Vagina (tissue), 2 donors: ENCODE data around the gene FBXO44. TPM values are rescaled to one million over a fixed set of nuclear protein-coding genes. Genes with fewer than 3 reads are reported as not detected.

ENCODE experiments used
- DNase-seq, 2 donors: peaks; one replicate each; pipeline ENCODE4 v3.0.0-alpha.2; 2017; ENCODE audit errors: extremely low spot score in 2 of 2
- H3K27ac ChIP-seq: fragments of 200-600 bp; sonication (generic); one replicate; pipeline ENCODE4 v1.5.1; 2019
- H3K27me3 ChIP-seq: fragments of 200-600 bp; sonication (generic); one replicate; pipeline ENCODE4 v1.5.1; 2019
- H3K36me3 ChIP-seq, 2 donors: fragments of 200-600 bp; sonication (generic); one replicate each; pipeline ENCODE4 v1.5.1; 2017 to 2019
- H3K4me1 ChIP-seq: fragments of 200-600 bp; sonication (generic); one replicate; pipeline ENCODE4 v1.5.1; 2019
- H3K4me3 ChIP-seq, 2 donors: fragments of 200-600 bp; sonication (generic); 1 replicate in 1 of 2; 2 replicates in 1 of 2; pipeline ENCODE4 v1.5.1; 2016 to 2019
- H3K9me3 ChIP-seq: fragments of 200-600 bp; sonication (generic); one replicate; pipeline ENCODE4 v1.5.1; 2019
- POLR2A ChIP-seq, 2 donors: fragments of 450-650 bp; IDR thresholded peaks; one replicate each; pipeline ENCODE4 v1.6.1; 2017; ENCODE audit warnings: antibody characterized with exemption in 2 of 2, mild to moderate bottlenecking in 2 of 2, moderate library complexity in 2 of 2
- POLR2AphosphoS5 ChIP-seq, 2 donors: sonication (generic); formaldehyde crosslinking; IDR thresholded peaks; one replicate each; pipeline ENCODE4 v1.9.0; 2017; ENCODE audit warnings: antibody characterized with exemption in 2 of 2, mild to moderate bottlenecking in 2 of 2, low read depth in 1 of 2; ENCODE audit not compliant: insufficient read depth in 1 of 2
- intact Hi-C: fragments of 100-400 bp; cut with DNase I; formaldehyde crosslinking; loops from one replicate; pipeline ENCODE4 v1.15.1; 2023
- total RNA-seq: library from RNA; depleted of rRNA; stranded (reverse); fragments of >200 nt; gene quantifications from one replicate; pipeline ENCODE4 v1.2.3, GENCODE V29; 2016
- TF ChIP-seq, protein P1 (sequence below), 3 experiments: fragments of 450-650 bp in 2 of 3; fragments of 200-600 bp in 1 of 3; sonication (generic) in 1 of 3; IDR thresholded peaks; one replicate each; pipeline ENCODE4 v1.5.1; 2017 to 2019; ENCODE audit warnings: antibody characterized with exemption in 3 of 3, mild to moderate bottlenecking in 2 of 3, moderate library complexity in 2 of 3

The FBXO44 gene
- total RNA-seq, 1 donor from 2014 or later = 38.3 TPM

DNA sequence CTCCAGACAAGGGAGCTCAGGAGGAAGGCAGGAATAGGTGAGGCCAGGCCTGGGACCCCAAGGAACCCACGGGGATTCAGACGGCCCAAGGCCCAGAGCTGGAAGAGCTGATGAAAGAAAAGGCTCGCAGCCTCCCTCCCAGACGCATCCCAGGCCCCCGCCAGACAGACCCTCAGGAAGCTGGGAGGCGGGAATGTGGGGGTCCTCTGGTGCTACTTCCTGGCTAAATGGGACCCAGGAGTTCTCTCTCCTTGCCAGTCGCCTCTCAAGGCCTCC is 878 bp upstream of the FBXO44 start:
- peaks cover 9% of the 10 kb centered on the region for H3K27me3 ChIP-seq
- peak overlapping the region; percentile 82 for H3K27ac ChIP-seq
- peak overlapping the region; percentile 58 to 94 for H3K4me3 ChIP-seq
- TF ChIP-seq, protein P1, sequence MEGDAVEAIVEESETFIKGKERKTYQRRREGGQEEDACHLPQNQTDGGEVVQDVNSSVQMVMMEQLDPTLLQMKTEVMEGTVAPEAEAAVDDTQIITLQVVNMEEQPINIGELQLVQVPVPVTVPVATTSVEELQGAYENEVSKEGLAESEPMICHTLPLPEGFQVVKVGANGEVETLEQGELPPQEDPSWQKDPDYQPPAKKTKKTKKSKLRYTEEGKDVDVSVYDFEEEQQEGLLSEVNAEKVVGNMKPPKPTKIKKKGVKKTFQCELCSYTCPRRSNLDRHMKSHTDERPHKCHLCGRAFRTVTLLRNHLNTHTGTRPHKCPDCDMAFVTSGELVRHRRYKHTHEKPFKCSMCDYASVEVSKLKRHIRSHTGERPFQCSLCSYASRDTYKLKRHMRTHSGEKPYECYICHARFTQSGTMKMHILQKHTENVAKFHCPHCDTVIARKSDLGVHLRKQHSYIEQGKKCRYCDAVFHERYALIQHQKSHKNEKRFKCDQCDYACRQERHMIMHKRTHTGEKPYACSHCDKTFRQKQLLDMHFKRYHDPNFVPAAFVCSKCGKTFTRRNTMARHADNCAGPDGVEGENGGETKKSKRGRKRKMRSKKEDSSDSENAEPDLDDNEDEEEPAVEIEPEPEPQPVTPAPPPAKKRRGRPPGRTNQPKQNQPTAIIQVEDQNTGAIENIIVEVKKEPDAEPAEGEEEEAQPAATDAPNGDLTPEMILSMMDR (IDR thresholded peaks at IDR 0.05) = no peak
- TF ChIP-seq POLR2A (IDR thresholded peaks at IDR 0.05) (no peak), POLR2AphosphoS5 (IDR thresholded peaks at IDR 0.05; ENCODE audit: insufficient read depth in 1 of 2, low read depth in 1 of 2) (no peak)
- intact Hi-C loops = loop anchor here (1.0 to 5.0 kb wide), 2 partner anchors 69 to 149 kb away; no protein-coding TSS in a partner anchor
- no peak for DNase-seq
- no peaks in the 10 kb centered on the region for H3K36me3 ChIP-seq
- no peaks in the 10 kb centered on the region for H3K9me3 ChIP-seq
- peaks cover 43% of the 10 kb centered on the region for H3K4me1 ChIP-seq

DNA sequence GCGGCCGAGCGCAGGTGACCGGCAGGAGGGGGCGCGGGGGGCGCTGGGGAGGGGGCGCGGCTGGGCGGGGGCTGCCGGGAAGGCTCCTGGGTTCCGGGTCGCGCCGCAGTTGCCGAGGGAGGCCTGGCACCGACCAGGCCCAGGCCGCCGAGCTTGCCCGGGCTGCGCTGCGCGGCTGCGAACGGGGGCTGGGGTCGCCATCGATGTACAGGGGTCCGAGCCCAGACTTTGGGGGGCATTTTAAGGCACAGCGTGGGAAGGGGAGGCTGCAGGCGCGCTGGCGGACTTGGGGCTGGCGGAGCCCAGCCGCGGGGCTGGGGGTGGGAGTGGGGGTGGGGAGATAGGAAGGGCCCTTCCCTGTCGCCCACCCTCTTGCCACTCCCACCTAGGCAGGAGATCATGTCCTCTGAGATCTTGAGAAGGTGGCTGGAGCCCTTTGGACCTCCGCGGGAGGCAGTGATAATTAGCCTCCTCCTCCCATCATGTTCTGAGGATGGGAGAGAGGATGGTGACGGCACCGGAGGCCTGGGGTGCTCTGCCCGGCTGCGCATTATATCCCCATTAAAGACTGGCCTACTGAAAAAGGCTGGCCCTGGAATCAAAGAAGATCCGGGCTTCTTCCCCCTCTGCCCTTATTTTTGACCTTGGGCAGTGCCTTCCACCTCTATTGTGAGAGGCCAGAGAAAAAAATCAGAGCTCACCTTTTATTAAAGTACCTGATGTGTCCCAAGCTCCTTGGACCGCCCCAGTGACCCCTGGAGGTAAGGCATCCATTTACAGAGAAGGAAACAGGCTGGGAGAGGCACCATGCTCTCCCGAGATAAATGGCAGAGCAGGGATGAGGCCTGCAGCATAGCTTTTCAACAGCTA is 497 bp downstream of the FBXO44 start:
- H3K27ac ChIP-seq = peak overlapping the region; percentile 82
- intact Hi-C loops = loop anchor here (1.0 to 5.0 kb wide), 2 partner anchors 67 to 147 kb away; no protein-coding TSS in a partner anchor

DNA sequence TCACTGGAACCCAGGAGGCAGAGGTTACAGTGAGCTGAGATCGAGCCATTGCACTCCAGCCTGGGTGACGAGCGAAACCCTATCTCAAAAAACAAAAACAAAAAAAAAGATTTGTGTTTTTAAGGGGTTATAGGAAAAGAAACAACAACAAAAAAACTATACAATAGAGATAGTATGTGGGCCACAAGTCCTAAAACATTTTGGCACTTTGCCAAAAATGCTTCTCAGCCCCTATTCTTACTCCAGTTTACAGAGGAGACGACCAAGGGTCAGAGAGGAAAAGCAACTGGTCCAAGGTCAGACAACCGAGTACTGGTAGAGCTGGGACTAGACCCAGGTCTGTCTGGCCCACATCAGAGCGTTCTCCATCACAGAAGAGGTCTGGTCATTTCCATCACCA is 3.0 kb downstream of the FBXO44 start:
- TF ChIP-seq POLR2AphosphoS5 (IDR thresholded peaks at IDR 0.05; ENCODE audit: insufficient read depth in 1 of 2, low read depth in 1 of 2) (no peak), POLR2A (IDR thresholded peaks at IDR 0.05) (no peak)
- TF ChIP-seq, protein P1 (IDR thresholded peaks at IDR 0.05) = no peak
- Histone ChIP-seq H3K36me3 (peaks cover 0 to 13% of the 10 kb centered on the region in 2 donors), H3K27me3 (no peaks in the 10 kb centered on the region), H3K4me3 (no peak overlapping the region), H3K27ac (no peak overlapping the region), H3K9me3 (no peaks in the 10 kb centered on the region), H3K4me1 (peaks cover 21% of the 10 kb centered on the region)
- DNase-seq = no peak
- intact Hi-C loops = no loop called here

More for the DNA sequence above, 497 bp downstream of the FBXO44 start:
- H3K9me3 ChIP-seq = no peaks in the 10 kb centered on the region
- H3K27me3 ChIP-seq = peaks cover under 1% of the 10 kb centered on the region
- H3K4me3 ChIP-seq = peak overlapping the region; percentile 58 to 94
- DNase-seq = no peak
- H3K36me3 ChIP-seq = no peaks in the 10 kb centered on the region
- TF ChIP-seq POLR2A (IDR thresholded peaks at IDR 0.05) (no peak), POLR2AphosphoS5 (IDR thresholded peaks at IDR 0.05; ENCODE audit: insufficient read depth in 1 of 2, low read depth in 1 of 2) (no peak)
- TF ChIP-seq, protein P1 (IDR thresholded peaks at IDR 0.05) = no peak
- peaks cover 29% of the 10 kb centered on the region for H3K4me1 ChIP-seq

DNA sequence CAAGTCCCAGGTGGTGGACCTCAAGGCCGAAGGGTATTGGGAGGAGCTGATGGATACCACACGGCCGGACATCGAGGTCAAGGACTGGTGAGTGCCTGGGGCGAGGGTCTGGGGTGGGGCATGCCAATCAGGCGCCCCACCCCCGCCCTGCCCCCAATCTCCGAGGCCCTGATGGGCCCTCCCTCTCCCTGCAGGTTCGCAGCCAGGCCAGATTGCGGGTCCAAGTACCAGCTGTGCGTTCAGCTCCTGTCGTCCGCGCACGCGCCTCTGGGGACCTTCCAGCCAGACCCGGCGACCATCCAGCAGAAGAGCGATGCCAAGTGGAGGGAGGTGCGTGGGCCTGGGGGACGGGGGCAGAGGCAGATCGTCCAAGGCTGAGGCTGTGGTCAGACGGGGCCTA is 3.9 kb downstream of the FBXO44 start:
- Histone ChIP-seq H3K9me3 (no peaks in the 10 kb centered on the region), H3K27me3 (no peaks in the 10 kb centered on the region), H3K4me1 (peaks cover 20% of the 10 kb centered on the region), H3K36me3 (peaks cover 0 to 13% of the 10 kb centered on the region in 2 donors), H3K27ac (no peak overlapping the region), H3K4me3 (no peak overlapping the region)
- intact Hi-C loops = no loop called here
- no peak for DNase-seq
- no peak for TF ChIP-seq POLR2AphosphoS5 (IDR thresholded peaks at IDR 0.05; ENCODE audit: insufficient read depth in 1 of 2, low read depth in 1 of 2)
- no peak for TF ChIP-seq POLR2A (IDR thresholded peaks at IDR 0.05)
- TF ChIP-seq, protein P1 (IDR thresholded peaks at IDR 0.05) = no peak

DNA sequence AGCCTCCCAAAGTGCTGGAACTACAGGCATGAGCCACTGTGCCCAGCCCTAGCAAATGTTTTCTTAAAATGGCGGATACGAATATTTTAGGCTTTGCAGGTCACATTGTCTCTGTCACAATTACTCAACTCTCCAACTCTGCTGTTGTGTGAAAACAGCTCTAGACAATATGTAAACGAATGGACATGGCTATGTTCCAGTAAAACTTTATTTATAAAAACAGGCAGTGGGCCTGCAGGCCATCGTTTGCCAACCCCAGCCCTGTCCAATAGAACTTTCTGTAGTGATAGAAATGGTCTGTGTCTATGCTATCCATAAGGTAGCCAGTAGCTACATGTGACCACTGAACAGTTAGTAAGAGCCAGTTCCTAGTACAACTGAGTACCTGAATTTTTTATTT is 5.1 kb downstream of the FBXO44 start:
- peaks cover 12% of the 10 kb centered on the region for H3K4me1 ChIP-seq
- intact Hi-C loops = loop anchor here (5.0 kb wide), 1 partner anchor 243 kb away; no protein-coding TSS in a partner anchor
- H3K27ac ChIP-seq = no peak overlapping the region
- peaks cover 0 to 13% of the 10 kb centered on the region in 2 donors for H3K36me3 ChIP-seq
- no peaks in the 10 kb centered on the region for H3K9me3 ChIP-seq
- DNase-seq = no peak
- no peak for TF ChIP-seq POLR2A (IDR thresholded peaks at IDR 0.05)
- TF ChIP-seq POLR2AphosphoS5 (IDR thresholded peaks at IDR 0.05; ENCODE audit: insufficient read depth in 1 of 2, low read depth in 1 of 2) = no peak
- TF ChIP-seq, protein P1 (IDR thresholded peaks at IDR 0.05) = no peak
- H3K27me3 ChIP-seq = no peaks in the 10 kb centered on the region
- no peak overlapping the region for H3K4me3 ChIP-seq
